ENCODE measurements around the gene SMAP2.

SMAP2 gene

GRCh38 chr1:40422630-40423263, 49.2 kb downstream of the SMAP2 start:
- no peak for DNase-seq

- no peak for DNase-seq
Observed at GRCh38 chr1:40423264-40423642, 49.7 kb downstream of the SMAP2 start.

- no peak for DNase-seq
Observed at GRCh38 chr1:40423951-40424618, 50.6 kb downstream of the SMAP2 start.

GRCh38 chr1:40425198-40425597, 51.7 kb downstream of the SMAP2 start:
- DNase-seq: no peak

GRCh38 chr1:40431385-40431784, 57.9 kb downstream of the SMAP2 start:
- DNase-seq: no peak

GRCh38 chr1:40432644-40433390, 59.3 kb downstream of the SMAP2 start:
- no peak for DNase-seq

- no peak for DNase-seq
Observed at GRCh38 chr1:40435471-40435870, 61.9 kb downstream of the SMAP2 start.

- DNase-seq: no peak
Observed at GRCh38 chr1:40435876-40436275, 62.3 kb downstream of the SMAP2 start.

- no peak for DNase-seq
Observed at GRCh38 chr1:40438391-40439015, 65.0 kb downstream of the SMAP2 start.

GRCh38 chr1:40439247-40439646, 65.7 kb downstream of the SMAP2 start:
- DNase-seq: no peak

GRCh38 chr1:40449684-40450494, 76.4 kb downstream of the SMAP2 start, which contains the start of gene ZFP69B:
Gene ZFP69B (plus strand): TSS chr1:40450476. CDS start chr1:40450962, 486 bp downstream.
- DNase-seq: peak; percentile 89

GRCh38 chr1:40450495-40451237, 77.1 kb downstream of the SMAP2 start:
- peak; percentile 17 for DNase-seq

- DNase-seq: no peak
Observed at GRCh38 chr1:40451238-40451585, 77.7 kb downstream of the SMAP2 start.

- no peak for DNase-seq
Observed at GRCh38 chr1:40454873-40455272, 81.3 kb downstream of the SMAP2 start.

GRCh38 chr1:40462956-40463590, 89.5 kb downstream of the SMAP2 start:
- DNase-seq: no peak

GRCh38 chr1:40469327-40469726, 95.8 kb downstream of the SMAP2 start:
- no peak for DNase-seq
